ENCODE results near the gene ADGRV1. TPM values are rescaled to one million over a fixed set of nuclear protein-coding genes. Genes with fewer than 3 reads are reported as not detected.
A peak's percentile ranks its signal among the peaks of the same experiment; 100 is the strongest.

ADGRV1 gene
- total RNA-seq, 4 donors from 2014 or later, result 0.28 to 6.5 (median 3.7) TPM

DNA sequence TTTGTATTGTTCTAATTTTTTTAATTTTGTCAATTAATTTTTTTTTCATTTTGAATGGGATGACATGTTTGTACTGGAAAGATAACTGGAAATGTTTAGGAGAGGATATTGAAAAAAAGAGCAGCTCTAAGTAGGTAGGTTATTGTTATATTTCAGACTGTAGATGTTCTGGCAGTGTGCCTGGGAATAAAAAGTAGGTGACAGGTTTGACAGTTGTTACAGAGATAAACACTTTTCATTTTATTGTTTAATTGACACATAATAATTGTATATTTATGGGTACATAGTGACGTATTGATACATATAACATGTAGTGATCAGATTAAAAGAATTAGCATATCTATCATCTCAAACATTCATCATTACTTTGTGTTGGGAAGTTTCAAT, 545.5 kb downstream of the ADGRV1 start:
- no peak for DNase-seq
- H3K4me3 ChIP-seq, result no peak overlapping the region
- H3K4me1 ChIP-seq, result no peaks in the 10 kb centered on the region
- H3K9me3 ChIP-seq, result no peaks in the 10 kb centered on the region
- H3K36me3 ChIP-seq, result no peaks in the 10 kb centered on the region
- TF ChIP-seq, protein P1, sequence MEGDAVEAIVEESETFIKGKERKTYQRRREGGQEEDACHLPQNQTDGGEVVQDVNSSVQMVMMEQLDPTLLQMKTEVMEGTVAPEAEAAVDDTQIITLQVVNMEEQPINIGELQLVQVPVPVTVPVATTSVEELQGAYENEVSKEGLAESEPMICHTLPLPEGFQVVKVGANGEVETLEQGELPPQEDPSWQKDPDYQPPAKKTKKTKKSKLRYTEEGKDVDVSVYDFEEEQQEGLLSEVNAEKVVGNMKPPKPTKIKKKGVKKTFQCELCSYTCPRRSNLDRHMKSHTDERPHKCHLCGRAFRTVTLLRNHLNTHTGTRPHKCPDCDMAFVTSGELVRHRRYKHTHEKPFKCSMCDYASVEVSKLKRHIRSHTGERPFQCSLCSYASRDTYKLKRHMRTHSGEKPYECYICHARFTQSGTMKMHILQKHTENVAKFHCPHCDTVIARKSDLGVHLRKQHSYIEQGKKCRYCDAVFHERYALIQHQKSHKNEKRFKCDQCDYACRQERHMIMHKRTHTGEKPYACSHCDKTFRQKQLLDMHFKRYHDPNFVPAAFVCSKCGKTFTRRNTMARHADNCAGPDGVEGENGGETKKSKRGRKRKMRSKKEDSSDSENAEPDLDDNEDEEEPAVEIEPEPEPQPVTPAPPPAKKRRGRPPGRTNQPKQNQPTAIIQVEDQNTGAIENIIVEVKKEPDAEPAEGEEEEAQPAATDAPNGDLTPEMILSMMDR (IDR thresholded peaks at IDR 0.05), result no peak
- TF ChIP-seq POLR2A (IDR thresholded peaks at IDR 0.05), result no peak
- no peak overlapping the region for H3K27ac ChIP-seq
- no peaks in the 10 kb centered on the region for H3K27me3 ChIP-seq

DNA sequence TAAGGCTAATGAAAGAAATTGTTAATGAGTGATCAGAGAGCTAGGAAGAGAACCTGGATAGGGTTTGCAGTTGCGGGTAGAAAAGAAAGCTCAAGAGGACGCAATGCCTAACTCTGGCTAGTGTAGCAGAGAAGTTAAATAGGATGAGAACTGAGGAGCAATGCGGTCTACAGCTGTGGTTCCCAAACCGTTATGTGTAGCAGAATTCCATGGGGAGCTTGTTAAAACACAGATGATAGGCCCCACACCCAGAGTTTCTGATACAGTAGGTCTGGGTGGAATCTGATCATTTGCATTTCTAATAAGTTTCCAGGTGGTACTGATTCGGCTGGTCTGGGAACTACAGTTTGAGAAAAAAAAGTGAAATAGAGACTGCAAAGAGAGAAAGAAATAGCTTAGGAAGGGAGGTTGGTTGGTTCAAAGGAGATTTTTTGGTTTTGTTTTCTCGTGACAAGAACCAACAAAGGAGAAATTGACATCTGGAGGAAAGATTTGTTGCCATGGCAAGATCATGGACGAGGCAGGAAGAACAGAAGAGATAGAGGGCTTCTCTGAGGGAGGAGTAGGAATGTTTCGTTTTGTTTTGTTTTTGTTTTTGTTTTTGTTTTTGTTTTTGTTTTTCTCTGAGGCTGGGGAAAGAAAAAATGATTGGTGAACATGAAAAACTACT, 548.4 kb downstream of the ADGRV1 start:
- Histone ChIP-seq H3K4me3 (no peak overlapping the region), H3K4me1 (peaks cover 0 to 4% (median 0%) of the 10 kb centered on the region in 4 donors), H3K27me3 (no peaks in the 10 kb centered on the region), H3K9me3 (no peaks in the 10 kb centered on the region), H3K27ac (no peak overlapping the region), H3K36me3 (no peaks in the 10 kb centered on the region)
- TF ChIP-seq, protein P1 (IDR thresholded peaks at IDR 0.05), result no peak
- no peak for TF ChIP-seq POLR2A (IDR thresholded peaks at IDR 0.05)
- DNase-seq, result no peak

DNA sequence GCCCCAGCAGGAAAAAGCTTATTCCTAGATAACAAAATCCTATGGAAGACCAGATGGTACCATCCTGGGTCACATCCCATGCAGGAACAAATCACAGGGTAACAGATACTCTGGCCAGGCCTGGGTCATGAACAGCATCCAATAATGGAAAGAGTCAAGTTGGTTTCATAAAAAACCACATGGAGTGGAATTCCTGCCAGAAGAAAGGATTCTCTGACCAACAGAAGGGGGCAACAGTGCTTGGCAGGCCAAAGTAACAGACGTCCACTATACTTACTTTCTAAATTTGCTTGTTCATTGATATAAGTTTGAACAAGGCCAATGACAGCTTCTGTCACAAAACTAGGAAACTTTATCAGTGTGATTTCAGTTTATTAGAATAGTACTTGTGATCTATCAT, 551.0 kb downstream of the ADGRV1 start:
- H3K36me3 ChIP-seq, result no peaks in the 10 kb centered on the region
- no peaks in the 10 kb centered on the region for H3K27me3 ChIP-seq
- DNase-seq, result no peak
- peaks cover 0 to 4% (median 0%) of the 10 kb centered on the region in 4 donors for H3K4me1 ChIP-seq
- H3K4me3 ChIP-seq, result no peak overlapping the region
- no peak overlapping the region for H3K27ac ChIP-seq
- no peak for TF ChIP-seq POLR2A (IDR thresholded peaks at IDR 0.05)
- TF ChIP-seq, protein P1 (IDR thresholded peaks at IDR 0.05), result no peak
- no peaks in the 10 kb centered on the region for H3K9me3 ChIP-seq

DNA sequence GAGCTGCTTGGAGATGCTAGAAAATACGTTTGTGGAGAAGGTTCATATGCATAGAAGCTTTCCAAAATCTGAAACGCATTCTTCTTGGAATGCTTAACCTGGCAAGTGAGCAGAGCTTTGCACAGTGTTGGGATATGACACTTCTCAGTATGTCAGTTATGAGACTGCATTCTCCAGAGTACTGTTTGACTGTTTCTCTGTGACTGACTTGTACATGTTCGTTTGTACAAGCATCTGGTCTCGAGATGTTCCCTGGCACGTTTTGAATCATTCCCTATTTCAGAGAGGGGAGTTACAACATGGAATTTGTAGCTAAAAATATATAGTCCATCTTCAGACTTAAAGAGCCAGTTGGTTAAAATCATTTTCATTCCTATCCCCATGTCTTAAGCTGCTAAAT, 552.1 kb downstream of the ADGRV1 start:
- H3K27ac ChIP-seq, result peak overlapping the region in 2 of 4 donors; percentile 22 to 54
- H3K4me1 ChIP-seq, result peaks cover 0 to 4% (median 0%) of the 10 kb centered on the region in 4 donors
- no peaks in the 10 kb centered on the region for H3K9me3 ChIP-seq
- no peak for TF ChIP-seq POLR2A (IDR thresholded peaks at IDR 0.05)
- TF ChIP-seq, protein P1 (IDR thresholded peaks at IDR 0.05), result no peak
- no peaks in the 10 kb centered on the region for H3K27me3 ChIP-seq
- no peak overlapping the region for H3K4me3 ChIP-seq
- DNase-seq, result no peak
- H3K36me3 ChIP-seq, result no peaks in the 10 kb centered on the region

DNA sequence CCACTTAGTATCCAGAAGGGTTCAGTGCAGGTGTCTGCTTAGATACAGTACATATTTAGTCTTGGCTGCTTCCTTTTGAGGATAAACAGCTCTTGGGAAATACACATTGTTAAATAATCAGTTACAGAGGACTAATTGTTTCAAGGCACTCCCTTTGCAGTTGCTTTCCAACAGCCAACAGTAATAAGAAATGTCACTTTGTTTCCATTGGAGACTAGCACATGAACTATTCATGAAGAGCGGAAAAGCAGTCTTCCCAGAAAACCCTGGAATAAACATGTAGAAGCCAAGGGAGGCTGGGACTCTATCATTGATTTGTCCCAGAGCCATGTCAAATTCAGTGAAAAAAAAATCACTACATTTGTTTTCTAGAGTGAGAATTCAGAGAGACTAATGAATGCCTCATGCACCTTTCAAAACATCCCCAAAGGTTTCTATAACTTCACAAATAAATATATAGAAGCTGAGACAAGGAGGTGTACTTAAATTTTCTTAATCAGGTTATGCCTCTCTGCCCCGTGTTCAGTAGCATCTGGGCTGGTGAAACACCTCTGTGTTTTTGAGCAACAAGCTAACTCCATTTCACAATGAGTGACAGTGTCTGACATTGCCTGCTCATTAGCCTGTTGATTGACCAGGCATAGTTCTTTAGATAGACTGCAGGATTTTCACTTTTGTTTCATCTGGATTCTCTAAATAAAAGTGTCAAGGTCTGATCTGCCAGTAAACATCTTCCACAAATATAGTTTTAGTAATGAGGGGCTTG, 553.1 kb downstream of the ADGRV1 start:
- Histone ChIP-seq H3K4me3 (no peak overlapping the region), H3K27ac (peak overlapping the region in 2 of 4 donors; percentile 17 to 54), H3K9me3 (no peaks in the 10 kb centered on the region), H3K27me3 (no peaks in the 10 kb centered on the region), H3K4me1 (peaks cover 0 to 4% (median 0%) of the 10 kb centered on the region in 4 donors), H3K36me3 (no peaks in the 10 kb centered on the region)
- TF ChIP-seq, protein P1 (IDR thresholded peaks at IDR 0.05), result no peak
- TF ChIP-seq POLR2A (IDR thresholded peaks at IDR 0.05), result no peak
- no peak for DNase-seq

Data from Peyer's patch (tissue), 4 donors.